IgD-negative memory B cell (primary cell): ENCODE measurements around the gene ECSCR. TPM values are rescaled to one million over a fixed set of nuclear protein-coding genes. Genes with fewer than 3 reads are reported as not detected.

Source experiments
- H3K27ac Mint-ChIP-seq, 3 donors: one replicate each; pipeline ENCODE4 v1.8.0; 2020 to 2022; ENCODE audit warnings: mild to moderate bottlenecking in 3 of 3, mixed read lengths in 3 of 3, moderate library complexity in 1 of 3
- H3K27me3 Mint-ChIP-seq: one replicate; pipeline ENCODE4 v1.8.0; 2021; ENCODE audit warnings: mixed read lengths
- H3K36me3 Mint-ChIP-seq: one replicate; pipeline ENCODE4 v1.8.0; 2020; ENCODE audit warnings: mild to moderate bottlenecking, mixed read lengths
- H3K4me1 Mint-ChIP-seq, 3 donors: one replicate each; pipeline ENCODE4 v1.8.0; 2020 to 2022; ENCODE audit warnings: mixed read lengths in 3 of 3, mild to moderate bottlenecking in 1 of 3
- H3K4me3 Mint-ChIP-seq, 4 donors: one replicate each; pipeline ENCODE4 v1.8.0; 2020 to 2022; ENCODE audit warnings: mild to moderate bottlenecking in 4 of 4, mixed read lengths in 4 of 4, moderate library complexity in 3 of 4
- H3K9me3 Mint-ChIP-seq, 3 donors: one replicate each; pipeline ENCODE4 v1.8.0; 2020 to 2021; ENCODE audit warnings: mixed read lengths in 3 of 3, mild to moderate bottlenecking in 1 of 3
- polyA plus RNA-seq: library from polyadenylated mRNA; unstranded; fragments of 300-500 nt; fragmentation: Illumina TruSeq; gene quantifications from one replicate; pipeline ENCODE4 v1.2.3, GENCODE V29; 2021

ECSCR gene
- polyA plus RNA-seq, 1 donor from 2014 or later: not detected

DNA sequence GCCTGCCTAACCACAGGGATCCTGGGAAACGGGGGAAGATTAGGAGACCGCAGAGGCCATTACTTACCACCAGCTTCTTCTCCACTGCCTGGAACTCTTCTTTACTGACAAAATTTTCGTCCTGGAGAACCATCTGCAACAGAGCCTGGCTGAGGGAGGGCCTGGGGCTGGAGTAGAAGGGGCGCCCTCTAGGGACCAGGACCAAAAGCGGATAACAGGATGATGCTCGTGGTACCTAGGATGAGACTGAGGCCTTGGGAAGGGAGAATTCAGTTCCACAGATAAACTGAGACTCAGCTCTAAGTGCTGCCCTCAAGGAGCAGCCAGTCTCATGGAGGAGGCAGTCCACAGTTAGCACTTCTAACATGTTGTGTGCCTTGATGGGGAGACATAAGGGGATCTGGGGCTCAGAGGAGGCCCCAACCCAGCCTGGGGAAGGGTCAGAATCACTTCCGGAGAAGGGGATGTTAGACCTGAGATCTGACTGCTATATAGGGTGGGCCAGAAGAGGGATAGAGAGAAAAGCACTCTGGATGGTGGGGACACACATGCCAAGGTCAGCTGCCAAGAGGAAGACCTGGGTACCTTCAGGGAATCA is 59.9 kb downstream of the ECSCR start:
- Mint-ChIP-seq H3K27me3 (no peaks in the 10 kb centered on the region), H3K36me3 (peaks cover 1% of the 10 kb centered on the region), H3K4me3 (peak overlapping the region; percentile 76 to 98 (median 92)), H3K9me3 (no peaks in the 10 kb centered on the region), H3K4me1 (peaks cover 25 to 32% (median 30%) of the 10 kb centered on the region in 3 donors), H3K27ac (peak overlapping the region; percentile 93 to 98 (median 98))

DNA sequence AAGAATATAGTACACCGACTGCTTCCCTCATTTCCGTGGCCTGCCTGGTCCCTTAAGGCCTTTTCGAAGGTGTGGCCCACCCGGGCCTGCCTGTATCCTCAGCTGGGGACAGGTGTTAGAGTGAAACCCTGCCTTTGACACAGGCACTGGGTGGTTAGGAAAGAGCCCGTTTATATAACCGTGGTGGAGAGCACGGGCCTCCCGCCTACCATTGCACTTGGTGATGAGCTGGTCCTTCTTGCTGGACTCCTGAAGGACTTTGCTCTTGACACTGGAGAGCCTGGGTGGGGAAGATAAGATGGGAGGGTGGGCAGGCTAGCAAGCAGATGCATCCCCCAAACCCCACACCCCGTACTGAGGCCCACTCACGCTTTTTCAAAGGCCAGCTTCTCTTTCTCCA is 61.0 kb downstream of the ECSCR start:
- H3K4me3 Mint-ChIP-seq: peak overlapping the region in 1 of 4 donors; percentile 68
- peaks cover 1% of the 10 kb centered on the region for H3K36me3 Mint-ChIP-seq
- no peaks in the 10 kb centered on the region for H3K27me3 Mint-ChIP-seq
- peaks cover 21 to 25% (median 22%) of the 10 kb centered on the region in 3 donors for H3K4me1 Mint-ChIP-seq
- no peaks in the 10 kb centered on the region for H3K9me3 Mint-ChIP-seq
- peak overlapping the region in 2 of 3 donors; percentile 31 to 35 for H3K27ac Mint-ChIP-seq

DNA sequence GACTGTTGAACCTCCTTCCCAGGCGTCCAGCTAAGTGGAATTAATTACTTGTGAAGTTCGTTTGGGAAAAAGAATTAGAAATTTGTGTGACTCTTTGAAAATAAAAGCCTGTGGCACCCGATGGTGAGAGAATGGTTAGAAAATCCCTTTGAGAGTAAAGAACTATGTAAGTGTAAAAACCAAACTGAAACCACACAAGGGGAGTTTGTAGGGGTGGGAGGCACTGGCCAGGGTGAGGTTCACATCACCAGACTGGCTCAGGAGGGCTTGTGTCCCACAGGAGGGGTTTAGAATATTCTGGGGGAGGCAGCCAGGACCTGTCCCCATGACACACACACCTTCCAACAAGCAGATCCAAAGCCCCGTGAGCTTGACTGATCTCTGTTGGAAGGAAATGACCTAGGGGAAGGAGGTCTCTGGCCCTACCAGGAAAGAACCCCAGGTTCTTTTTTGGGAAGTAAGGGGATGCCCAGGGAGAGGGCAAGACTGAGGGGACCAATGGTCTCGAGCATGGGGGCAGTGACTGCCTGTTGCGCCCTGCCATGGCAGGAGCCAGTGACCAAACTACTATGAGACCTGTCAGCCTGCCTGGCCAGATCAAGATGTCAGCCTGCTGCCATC is 62.9 kb downstream of the ECSCR start:
- Mint-ChIP-seq H3K36me3 (peaks cover 2% of the 10 kb centered on the region), H3K27ac (peak overlapping the region in 1 of 3 donors; percentile 63), H3K27me3 (no peaks in the 10 kb centered on the region), H3K4me1 (peaks cover 21 to 29% (median 23%) of the 10 kb centered on the region in 3 donors), H3K4me3 (peak overlapping the region in 1 of 4 donors; percentile 55), H3K9me3 (no peaks in the 10 kb centered on the region)

Other genes with a start within 250 kb of the ECSCR start
- gene MATR3, start 169.0 kb downstream of the ECSCR start, polyA plus RNA-seq: 346 TPM
- 240 TPM for gene PAIP2, start 120.9 kb downstream of the ECSCR start, polyA plus RNA-seq
- gene SLC23A1, start 79.4 kb downstream of the ECSCR start, polyA plus RNA-seq: not detected
- 193 TPM for gene MZB1, start 72.8 kb downstream of the ECSCR start, polyA plus RNA-seq
- 1.5 TPM for gene PROB1, start 67.6 kb downstream of the ECSCR start, polyA plus RNA-seq
- gene SPATA24, start 58.7 kb downstream of the ECSCR start, polyA plus RNA-seq: 4.7 TPM
- gene DNAJC18, start 23.2 kb downstream of the ECSCR start, polyA plus RNA-seq: 5.1 TPM
- gene SMIM33, start 8.3 kb upstream of the ECSCR start, polyA plus RNA-seq: not detected
- gene STING1, start 20.0 kb upstream of the ECSCR start, polyA plus RNA-seq: 3.8 TPM
- 313 TPM for gene UBE2D2, start 98.6 kb upstream of the ECSCR start, polyA plus RNA-seq
- gene CXXC5, start 185.6 kb upstream of the ECSCR start, polyA plus RNA-seq: 447 TPM